GM18502 (cell line): ENCODE measurements around the gene HSPB3.
"Not testable (repeated sequence)": the region's sequence is repeated elsewhere in the genome, so short reads cannot be mapped to it uniquely, and the experiment has no call there.

ENCODE experiments used
- ATAC-seq: cut with Tn5 transposase; IDR thresholded peaks from one replicate; pipeline ENCODE4 v1.9.1; 2021; ENCODE audit warnings: mild to moderate bottlenecking; ENCODE audit not compliant: unreplicated experiment, poor library complexity

Gene HSPB3

DNA sequence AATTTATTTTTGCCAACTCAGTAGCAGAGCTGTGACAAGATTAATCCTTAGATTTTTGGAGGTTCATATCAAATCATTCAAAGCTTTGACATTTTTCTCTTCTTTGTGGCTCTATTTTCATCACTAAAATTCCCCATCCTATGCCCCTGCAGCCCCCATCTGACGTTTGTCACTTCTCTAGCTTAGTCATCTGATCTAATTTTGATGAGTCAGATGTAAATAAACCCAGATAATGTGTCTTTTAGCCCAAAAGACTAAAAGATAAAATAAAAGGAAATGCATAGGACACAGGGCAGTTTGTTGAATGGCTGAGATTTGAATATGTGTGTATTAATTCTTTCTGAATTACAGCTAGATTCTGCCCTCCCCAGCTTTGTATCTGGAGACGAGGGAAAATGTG lies 897 bp upstream of the HSPB3 start:
- ATAC-seq: no peak

DNA sequence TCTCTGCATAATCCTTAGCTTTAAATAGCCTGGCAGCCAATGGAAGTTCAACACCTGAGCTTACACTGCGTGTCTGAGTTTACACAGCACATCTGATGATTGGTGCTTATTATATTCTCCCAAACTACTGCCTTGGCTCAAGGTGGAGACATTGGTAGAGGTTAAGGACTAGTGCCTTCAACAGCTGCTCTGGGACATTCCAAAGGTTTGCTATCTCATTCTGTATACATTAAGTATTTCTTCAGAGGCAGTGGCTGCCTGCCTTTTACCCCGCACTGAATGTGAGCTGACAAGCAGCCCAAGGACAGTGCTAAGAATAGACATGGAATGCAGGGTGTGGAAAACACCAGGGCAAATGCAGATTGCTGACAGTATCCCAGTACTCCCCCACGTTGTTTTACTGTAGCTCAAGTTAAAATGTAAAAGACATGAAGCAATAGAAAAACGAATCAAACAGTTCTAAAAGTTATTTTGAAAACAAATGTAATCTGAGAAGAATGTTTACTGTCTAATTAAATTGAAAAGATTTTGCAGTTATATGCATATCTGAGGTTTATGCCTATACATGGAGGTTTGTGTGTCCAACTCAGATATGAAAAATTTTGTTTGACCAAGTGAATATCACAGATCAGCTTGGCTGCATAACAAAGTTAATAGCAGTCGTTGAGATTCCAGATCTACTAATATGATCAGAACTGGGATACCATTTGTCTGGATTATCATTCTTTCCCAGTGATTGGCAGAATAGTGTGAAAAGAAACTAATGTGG lies 1.8 kb downstream of the HSPB3 start:
- no peak for ATAC-seq

DNA sequence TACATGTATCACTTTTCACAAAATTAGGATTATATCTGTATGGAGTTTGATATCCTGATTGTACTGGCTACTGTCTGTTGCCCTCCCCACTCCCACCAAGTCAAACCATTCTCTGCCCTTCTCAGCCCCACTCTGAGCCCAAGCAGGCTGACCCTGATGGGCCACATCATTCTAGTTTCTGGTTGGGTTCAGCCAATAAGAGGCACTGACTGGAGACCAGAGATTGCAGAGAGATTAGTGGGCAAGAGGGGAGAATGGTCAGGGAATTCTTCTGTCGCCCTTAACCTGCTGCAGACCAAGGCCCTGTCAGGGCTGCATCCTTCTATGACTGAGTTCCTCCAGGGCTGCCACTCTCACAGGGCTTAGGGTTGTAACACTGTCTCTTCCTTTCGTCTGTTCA lies 2.7 kb downstream of the HSPB3 start:
- ATAC-seq: no peak

DNA sequence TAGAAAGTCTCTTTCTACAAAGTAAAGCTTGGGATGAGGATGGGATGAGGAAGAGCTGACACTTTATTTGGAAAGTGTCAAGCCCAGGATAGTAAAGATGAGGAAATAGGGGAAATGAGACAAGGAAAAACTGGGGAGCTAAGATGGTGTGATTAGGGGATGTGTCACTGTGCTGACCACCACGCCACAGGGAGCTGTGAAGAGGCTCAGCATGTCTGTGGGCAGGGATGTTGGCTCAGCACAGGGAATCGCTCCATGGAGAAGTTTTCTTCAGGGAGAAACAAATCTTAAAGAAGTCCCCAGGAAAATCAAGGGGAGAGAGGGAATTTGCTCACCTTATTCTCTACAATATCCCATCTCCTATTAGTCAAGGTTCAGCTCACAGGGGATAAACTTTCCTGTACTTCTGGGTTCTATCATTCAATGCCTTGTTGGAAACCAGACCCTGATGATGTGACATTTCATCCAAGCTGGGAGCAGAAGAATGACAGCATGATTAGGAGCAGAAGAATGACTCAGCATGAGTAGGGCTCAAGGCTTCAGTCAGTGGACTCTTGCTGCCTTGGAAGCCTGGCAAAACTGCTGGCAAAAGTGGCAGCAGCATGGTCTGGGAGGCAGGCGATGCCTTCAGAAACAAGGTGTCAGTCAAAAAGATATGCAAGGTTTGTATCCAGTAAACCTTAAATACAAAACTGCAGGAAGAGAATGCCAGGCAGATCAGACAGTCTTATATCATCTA lies 4.9 kb downstream of the HSPB3 start:
- no peak for ATAC-seq

DNA sequence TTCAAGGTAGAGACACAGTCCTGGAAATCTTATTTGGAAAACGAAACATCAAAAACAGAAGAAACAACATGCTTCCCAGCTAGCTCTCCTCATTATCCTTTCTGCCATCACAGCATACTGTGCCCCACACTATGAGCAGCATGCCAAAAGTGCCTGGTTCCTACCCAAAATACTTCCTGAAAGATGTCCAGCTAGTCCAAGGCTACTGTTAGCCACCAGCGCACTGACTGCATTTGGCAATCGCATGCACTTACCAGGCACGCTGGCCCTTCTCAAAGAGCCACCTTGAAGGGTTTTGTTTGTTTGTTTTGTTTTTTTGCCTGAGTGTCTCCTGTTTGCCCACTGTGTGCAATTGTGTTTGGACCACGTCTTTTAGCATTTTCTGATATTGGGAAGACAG lies 6.8 kb downstream of the HSPB3 start:
- ATAC-seq: no peak

DNA sequence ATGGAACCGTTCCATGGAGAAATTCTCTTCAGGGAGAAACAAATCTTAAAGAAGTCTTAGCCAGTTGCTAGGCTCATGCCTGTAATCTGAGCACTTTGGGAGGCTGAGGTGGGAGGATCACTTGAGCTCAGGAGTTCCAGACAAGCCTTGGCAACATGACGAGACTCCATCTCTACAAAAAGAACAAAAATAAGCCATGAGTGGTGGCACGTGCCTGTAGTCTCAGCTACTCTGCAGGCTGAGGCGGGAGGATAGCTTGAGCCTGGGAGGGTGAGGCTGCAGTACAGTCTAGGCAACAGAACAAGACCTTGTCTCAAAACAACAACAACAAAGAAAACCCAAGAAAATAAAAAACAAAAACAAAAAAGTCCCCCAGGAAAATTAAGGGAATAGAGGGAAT lies 8.2 kb downstream of the HSPB3 start:
- no peak for ATAC-seq

DNA sequence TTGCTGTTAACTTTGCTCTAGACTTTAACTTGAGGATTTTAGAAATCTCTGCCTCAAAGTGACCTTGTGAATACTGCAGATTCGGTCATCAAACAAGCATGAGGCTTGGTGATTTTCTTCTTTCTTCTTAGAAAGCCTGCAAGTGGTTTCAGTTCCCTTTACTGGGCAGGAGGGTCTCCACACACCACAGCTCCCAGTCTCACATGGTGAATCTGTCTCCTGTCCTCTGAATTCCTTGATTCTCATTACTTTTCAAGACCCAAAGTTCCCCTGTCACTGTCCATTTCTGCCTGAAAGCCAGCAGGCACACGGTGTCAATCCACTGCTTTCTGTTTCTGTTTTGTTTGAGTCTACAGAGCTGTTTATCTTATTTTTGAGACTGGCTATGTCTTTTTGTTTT lies 14.1 kb downstream of the HSPB3 start:
- ATAC-seq: peak; percentile 92

DNA sequence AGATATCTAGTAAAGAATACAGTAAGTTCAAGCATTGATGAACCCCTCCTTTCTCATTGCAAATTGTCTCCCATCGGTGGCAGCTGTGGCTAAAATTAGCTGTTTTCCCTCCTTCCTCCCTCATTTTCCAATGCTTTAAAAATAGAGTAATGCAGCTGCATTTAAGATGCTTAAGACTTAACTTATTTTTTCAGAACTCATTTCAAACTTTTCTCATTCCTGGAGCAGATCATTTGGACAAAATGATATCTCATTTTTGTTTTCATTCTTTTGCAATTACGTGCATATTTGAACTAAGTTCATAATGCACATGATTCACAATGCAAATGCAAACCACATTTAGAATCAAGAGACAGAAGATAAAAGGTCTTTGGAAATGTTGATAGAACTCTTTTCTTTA lies 14.6 kb downstream of the HSPB3 start:
- ATAC-seq: no peak

DNA sequence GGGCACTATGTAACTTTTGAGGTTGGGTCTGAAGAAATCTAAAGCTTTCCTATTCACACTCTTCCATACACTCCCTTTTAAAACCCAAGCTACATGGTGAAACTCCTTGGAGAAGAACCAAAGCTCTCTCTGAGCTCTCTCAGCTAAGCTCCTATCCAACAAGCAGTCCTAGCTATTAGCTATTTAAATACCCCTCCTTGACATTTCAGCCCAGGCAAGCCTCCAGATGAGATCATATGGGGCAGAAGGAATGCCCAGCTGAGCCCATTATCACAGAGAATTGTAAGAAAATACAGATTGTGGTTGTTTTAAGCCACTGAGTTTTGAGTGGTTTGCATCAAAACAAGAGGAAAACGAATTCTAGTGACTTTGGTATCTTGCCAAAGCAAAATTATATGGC lies 15.2 kb downstream of the HSPB3 start:
- no peak for ATAC-seq

DNA sequence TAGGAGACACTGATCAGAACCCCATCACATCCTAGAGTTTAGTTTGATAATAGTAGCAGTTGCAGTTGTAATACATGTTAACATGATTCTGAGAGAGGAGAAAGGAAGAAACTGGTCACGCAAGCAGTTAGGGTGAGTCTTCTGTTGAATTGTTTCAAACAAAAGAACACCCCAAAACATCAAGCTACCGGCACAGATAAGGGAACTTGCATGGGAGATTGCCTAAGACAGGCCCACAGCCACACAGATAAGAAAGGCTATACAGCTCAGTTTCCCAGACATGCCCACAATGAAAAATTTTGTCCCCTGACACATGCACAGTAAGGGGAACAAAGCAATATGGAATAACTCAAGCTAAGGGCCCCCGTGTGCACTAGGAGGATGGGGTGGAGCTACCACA lies 15.9 kb downstream of the HSPB3 start:
- no peak for ATAC-seq

DNA sequence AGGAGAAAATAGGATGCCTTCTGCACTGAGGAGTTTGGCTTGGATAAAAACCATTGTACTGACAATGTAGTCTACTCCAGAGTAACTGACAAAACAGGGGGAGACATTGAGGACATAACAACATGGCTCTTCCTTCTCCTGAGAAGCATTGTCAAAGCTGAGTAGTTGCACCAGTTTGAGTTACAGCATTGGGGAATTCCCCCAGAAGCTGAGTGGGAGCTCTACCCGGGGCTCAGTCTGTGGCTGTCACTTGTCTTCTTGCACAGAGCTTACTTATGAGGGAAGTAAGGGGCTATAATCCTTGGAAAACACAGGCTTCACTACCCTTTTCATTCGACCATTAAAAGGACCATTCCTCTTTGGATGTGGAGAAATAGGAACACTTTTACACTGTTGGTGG lies 21.2 kb downstream of the HSPB3 start:
- no peak for ATAC-seq

DNA sequence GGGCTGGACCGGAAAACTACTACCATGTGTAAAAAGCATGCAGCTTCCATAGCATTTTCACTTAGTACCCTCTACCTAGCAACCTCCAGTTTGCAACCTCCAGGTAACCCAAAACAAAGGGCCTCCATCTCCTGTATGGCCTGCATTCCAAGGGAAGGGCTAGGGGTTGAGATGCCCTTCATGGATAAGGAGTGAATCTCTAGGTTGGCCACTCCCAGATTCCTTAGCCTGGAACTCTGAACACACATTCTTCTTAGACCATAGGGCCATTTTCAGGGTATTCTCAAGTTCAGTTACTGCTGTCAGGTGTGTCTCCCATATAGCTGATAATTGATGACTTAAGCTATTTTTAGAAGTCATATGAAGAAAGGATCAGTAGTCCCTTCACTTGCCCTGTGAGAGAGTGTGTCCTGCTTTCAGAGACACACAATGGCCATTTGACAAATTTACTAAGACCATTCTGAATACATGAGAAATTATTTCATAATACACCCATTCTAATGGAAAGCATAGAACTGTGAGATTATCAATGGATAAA lies 22.5 kb downstream of the HSPB3 start:
- no peak for ATAC-seq

DNA sequence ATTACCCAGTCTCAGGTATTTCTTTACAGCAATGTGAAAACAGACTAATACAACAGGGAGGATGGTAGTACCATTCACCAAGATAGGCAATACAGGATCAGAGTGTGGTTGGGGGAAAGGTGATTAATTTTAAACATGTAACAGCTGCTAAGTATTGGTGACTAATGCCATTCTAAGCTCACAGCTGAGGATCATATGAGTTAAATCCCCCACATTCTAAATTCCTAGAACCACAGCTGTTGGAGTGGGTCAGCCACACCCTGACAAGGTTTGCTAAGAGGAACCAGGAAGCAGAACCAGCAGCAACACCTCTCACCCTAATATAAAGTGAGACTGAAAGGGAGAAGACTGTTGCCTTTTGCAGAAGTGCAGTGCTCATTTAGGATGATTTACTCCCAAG lies 24.8 kb downstream of the HSPB3 start:
- ATAC-seq: no peak

DNA sequence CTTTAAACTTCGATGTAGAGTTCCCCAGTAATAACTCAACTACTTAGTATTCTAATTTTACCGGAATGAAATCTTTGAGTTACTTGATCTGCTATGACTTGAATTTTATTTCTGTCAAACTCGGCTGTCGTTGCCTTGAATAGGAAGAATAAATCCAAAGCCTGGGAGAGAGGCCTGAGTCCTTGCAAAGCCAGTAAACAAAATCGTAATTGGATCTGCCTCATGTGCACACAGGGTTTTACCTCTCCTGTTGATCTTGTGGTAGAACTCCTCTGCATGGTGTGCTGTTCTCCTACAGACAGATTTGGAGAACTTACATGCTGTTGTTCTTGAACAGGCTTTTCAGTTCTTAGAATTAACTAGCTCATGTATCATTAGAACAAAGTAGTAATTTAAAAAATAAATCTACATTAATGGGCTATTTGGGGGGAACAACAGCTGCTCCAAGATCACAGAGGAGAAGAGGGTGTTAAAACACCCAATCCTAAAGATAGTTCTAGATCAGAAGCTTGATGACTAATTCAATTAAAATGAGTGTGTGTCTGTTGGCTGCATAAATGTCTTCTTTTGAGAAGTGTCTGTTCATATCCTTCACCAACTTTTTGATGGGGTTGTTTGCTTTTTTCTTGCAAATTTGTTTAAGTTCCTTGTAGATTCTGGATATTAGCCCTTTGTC lies 28.9 kb downstream of the HSPB3 start:
- no peak for ATAC-seq

DNA sequence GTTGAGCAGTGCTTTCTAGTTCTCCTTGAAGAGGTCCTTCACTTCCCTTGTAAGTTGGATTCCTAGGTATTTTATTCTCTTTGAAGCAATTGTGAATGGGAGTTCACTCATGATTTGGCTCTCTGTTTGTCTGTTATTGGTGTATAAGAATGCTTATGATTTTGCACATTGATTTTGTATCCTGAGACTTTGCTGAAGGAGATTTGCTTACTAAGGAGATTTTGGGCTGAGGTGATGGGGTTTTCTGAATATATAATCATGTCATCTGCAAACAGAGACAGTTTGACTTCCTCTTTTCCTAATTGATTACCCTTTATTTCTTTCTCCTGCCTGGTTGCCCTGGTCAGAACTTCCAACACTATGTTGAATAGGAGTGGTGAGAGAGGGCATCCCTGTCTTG lies 30.2 kb downstream of the HSPB3 start:
- not testable (repeated sequence) for ATAC-seq

DNA sequence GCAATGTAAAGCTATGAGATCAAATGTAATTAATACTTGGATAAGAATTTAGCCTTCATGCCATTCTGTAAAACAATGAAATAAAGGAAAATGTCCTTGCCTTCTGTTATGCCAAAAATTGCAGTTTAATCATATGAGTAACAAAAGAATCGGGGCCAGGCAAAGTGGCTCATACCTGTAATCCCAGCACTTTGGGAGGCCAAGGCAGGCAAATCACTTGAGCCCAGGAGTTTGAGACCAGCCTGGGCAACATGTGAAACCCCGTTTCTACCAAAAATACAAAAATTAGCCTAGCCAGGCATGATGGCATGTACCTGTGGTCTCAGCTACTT lies 34.1 kb downstream of the HSPB3 start:
- not testable (repeated sequence) for ATAC-seq

DNA sequence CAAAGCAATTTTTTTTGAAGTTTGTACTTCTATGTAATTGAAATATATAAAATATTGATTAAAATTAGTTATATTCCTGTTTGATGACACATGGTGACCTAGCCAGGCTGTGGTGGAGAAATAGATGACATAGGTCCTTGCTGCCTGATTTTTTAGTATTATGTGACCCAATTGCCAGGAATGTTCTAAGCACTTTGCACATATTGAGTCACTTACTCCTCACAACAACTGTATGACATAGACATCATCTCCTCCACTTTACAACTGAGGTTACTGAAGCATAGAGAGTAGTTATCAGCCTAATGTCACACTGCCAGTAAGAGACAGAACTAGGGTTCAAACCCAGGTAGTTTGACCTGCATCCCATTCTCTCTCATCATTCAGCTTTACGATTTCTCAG lies 35.8 kb downstream of the HSPB3 start:
- no peak for ATAC-seq

DNA sequence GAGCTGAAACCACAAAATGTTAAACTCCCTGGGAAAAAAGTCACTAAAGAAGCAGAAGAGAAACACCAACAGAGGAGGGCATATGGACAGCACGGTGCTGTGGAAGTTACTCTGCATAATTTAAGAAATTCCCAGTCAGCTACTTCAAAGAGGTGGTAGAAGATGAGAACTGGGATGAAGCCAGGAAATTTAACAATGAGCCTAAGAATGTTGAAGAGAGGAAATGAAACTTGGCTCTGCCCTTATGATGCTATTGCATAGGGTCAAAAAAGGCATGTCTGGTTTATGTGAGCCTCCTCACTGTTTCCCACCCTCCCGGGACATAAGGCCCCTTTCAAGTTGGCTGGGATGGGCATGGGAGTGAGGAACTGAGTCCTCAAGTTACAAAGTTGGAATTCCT lies 36.7 kb downstream of the HSPB3 start:
- ATAC-seq: no peak

DNA sequence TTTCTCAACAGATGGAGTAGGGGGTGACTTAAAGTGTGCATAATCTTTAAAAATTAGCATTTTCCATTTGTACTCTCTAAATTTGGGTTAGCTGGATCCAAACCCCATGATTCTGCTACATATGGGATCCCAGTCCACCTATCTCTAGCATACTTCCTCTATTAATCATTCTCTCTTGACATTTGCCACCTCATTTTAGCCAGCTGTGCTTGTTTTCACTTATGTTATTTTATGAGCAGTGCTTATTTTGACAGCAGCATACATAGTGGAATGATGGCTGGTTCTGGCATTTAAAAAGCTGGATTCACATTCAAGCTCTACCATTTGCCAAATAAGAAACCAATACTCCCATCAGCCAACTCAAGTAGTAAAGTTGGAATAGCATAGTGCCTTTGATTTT lies 39.5 kb downstream of the HSPB3 start:
- ATAC-seq: no peak
